GM08714 (cell line): ENCODE data around the gene PABPN1L.
"Not testable (repeated sequence)": the region's sequence is repeated elsewhere in the genome, so short reads cannot be mapped to it uniquely, and the experiment has no call there.

Experiments
- H3K4me3 ChIP-seq: fragments of 200-500 bp; sonication (Bioruptor generic); 2 replicates; pipeline ENCODE4 v1.5.1; 2014; ENCODE audit warnings: mild to moderate bottlenecking, low read length, inconsistent platforms
- ZNF274 ChIP-seq: IDR thresholded peaks from 2 replicates; pipeline ENCODE4 v1.6.1; 2012; ENCODE audit warnings: mild to moderate bottlenecking, low read depth, low read length

The PABPN1L gene

GRCh38 chr16:88893127-88893968, 26.9 kb upstream of the PABPN1L start:
- TF ChIP-seq ZNF274, result no peak
- H3K4me3 ChIP-seq, result no peak overlapping the region

GRCh38 chr16:88892065-88892464, 25.6 kb upstream of the PABPN1L start:
- H3K4me3 ChIP-seq, result no peak overlapping the region
- TF ChIP-seq ZNF274, result no peak

GRCh38 chr16:88891083-88891482, 24.6 kb upstream of the PABPN1L start:
- TF ChIP-seq ZNF274, result no peak
- H3K4me3 ChIP-seq, result no peak overlapping the region

GRCh38 chr16:88889702-88890352, 23.4 kb upstream of the PABPN1L start:
- H3K4me3 ChIP-seq, result not testable (repeated sequence)

- no peak overlapping the region for H3K4me3 ChIP-seq
- no peak for TF ChIP-seq ZNF274
Measured at GRCh38 chr16:88888461-88889387, 22.3 kb upstream of the PABPN1L start.

GRCh38 chr16:88888057-88888456, 21.6 kb upstream of the PABPN1L start:
- no peak for TF ChIP-seq ZNF274
- no peak overlapping the region for H3K4me3 ChIP-seq

GRCh38 chr16:88886845-88887521, 20.5 kb upstream of the PABPN1L start:
- H3K4me3 ChIP-seq, result no peak overlapping the region
- no peak for TF ChIP-seq ZNF274

GRCh38 chr16:88886420-88886844, 20.0 kb upstream of the PABPN1L start:
- no peak for TF ChIP-seq ZNF274
- H3K4me3 ChIP-seq, result no peak overlapping the region

GRCh38 chr16:88885693-88886280, 19.3 kb upstream of the PABPN1L start:
- H3K4me3 ChIP-seq, result no peak overlapping the region
- TF ChIP-seq ZNF274, result no peak

GRCh38 chr16:88884569-88885271, 18.3 kb upstream of the PABPN1L start:
- H3K4me3 ChIP-seq, result no peak overlapping the region
- TF ChIP-seq ZNF274, result no peak

- TF ChIP-seq ZNF274, result no peak
- H3K4me3 ChIP-seq, result no peak overlapping the region
Measured at GRCh38 chr16:88883946-88884345, 17.5 kb upstream of the PABPN1L start.

GRCh38 chr16:88883117-88883895, 16.8 kb upstream of the PABPN1L start:
- no peak for TF ChIP-seq ZNF274
- no peak overlapping the region for H3K4me3 ChIP-seq
